Raji (cell line): ENCODE results near the gene L2HGDH.
A peak's percentile ranks its signal among the peaks of the same experiment; 100 is the strongest.

Experiments
- POLR2A ChIP-seq: IDR thresholded peaks from 2 replicates; pipeline ENCODE4 v1.6.1; 2011; ENCODE audit warnings: low read depth, low read length, control low read depth; ENCODE audit not compliant: insufficient read depth

Gene L2HGDH

GRCh38 chr14:50319721-50320120 lies 7.7 kb upstream of the L2HGDH start:
- TF ChIP-seq POLR2A = no peak; the same call in 1 of the 2 replicates

DNA sequence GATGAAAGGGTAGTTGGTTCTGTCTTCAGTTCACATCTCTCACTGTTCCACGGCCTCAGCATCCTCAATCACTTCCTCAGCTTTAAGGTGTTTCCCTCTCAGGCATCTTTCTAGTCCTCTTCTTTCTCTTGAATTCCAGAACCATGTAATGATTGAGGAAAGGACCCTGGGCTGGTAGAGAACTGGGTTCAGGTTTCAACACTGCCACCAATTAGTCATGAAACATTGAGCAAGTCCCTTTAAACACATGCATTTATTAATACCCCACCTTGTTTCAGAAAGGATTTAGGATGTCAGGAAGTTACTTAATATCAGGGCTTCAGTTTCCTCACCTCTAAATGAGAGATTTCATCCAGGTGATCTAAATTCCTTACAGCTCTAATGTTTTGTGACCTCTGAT lies 7.3 kb upstream of the L2HGDH start:
- no peak for TF ChIP-seq POLR2A

DNA sequence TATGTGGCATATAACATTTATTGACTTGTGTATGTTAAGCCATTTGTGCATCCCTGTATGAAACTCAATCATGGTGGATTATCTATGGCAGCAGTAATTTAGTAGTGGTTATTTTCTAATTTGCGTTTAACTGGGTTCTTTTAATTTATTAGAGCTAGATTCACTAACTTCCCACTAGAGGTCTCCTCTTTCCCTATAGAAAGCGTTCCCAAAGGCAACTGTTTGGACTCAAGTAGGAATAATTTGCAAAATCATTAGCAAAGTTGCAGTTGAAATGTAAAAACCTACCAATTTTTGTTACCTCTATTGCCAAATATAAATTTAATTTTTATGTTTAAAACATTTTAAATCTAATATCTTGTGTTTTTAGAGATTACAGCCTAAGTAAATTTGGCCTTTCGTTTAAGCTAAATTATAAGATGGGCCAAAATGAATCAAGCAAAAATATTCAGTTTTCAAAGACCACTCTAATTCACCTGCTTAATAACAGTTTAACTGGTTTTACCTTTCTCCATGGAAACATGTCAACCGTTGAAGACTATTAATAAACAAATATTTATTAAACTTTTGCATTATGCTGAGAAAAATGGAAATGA lies 6.1 kb upstream of the L2HGDH start:
- TF ChIP-seq POLR2A = no peak

DNA sequence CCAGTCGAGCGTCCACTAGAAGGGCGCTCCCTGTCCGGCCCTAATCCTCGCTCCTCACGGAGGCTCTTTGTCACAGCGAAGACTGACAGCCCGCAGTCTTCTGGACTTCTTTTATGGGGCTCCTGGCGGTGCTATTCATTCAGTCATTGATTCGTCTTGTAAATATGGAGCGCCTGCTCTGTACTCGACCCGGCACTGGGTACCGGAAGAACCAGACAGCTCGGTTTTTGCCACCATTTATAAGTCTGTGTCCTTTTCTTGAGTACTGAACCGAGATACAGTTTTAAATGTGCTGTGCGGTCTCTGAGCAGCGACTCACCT lies 665 bp upstream of the L2HGDH start:
- TF ChIP-seq POLR2A = peak; percentile 70; the same call in 1 of the 2 replicates

DNA sequence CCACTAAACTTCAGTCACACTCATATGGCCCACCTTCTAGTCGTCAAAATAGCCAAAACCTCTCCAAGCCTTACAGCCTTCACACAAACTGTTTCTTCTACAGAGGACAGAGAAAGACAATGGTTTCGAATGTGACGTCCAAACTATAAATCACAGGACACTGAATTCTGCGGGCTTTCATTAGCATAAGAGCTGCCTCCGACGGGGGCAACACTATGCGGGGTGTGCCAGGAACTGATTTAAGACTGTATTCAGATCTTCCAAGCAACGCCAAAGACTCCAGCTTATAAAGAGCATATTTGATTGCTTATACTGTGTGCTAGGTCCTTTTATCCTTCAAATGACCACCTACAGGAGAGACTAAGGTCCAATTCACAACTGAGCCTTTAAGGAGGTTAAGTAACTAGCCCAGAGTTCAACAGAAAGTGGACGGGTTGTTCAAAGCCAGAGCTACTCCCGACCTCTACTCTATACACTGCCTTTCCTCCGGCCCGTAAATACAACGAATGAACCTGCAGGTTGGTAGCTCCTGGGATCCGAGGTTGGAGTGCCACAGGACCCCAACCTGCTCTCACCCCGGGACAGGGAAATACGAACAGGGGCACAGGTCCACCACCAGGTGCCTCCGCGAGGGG lies 575 bp downstream of the L2HGDH start:
- TF ChIP-seq POLR2A = no peak

DNA sequence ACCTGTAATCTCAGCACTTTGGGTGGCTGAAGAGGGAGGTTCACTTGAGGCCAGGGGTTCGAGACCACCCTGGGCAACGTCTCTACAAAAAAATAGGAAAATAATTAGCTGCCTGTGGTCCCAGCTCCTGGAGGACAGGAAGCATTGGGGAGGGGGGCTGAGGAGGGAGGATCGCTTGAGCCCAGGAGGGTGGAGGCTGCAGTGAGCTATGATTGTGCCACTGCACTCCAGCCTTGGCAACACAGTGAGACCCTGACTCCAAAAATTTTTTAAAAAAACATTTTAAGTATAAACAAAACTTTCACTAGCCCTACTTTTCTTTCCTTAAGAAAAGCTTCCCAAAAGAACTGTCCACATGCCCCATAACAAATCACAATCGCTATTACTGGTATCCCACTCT lies 1.6 kb downstream of the L2HGDH start:
- TF ChIP-seq POLR2A = no peak

- no peak for TF ChIP-seq POLR2A
These were observed 3.6 kb downstream of the L2HGDH start for GRCh38 chr14:50308363-50308915.

GRCh38 chr14:50303744-50304471 lies 8.1 kb downstream of the L2HGDH start:
- no peak for TF ChIP-seq POLR2A

DNA sequence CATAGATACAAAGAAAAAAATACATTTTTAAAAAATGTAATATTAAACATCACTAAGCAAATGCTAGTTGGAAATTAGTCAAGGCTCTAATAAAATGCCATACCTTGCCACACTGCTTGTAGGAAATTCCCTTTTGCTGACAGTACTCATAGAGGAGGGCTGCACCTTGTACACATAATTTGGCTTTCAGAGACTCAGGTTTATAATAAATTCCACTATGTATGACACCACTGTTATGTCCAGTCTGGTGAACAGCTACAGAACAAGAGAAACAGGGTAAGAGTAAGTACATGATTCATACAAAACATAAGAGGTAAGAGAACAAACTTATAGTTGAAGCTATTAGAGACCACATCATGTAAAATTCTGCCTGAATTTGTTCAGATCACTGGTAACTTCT lies 10.1 kb downstream of the L2HGDH start:
- TF ChIP-seq POLR2A = no peak

DNA sequence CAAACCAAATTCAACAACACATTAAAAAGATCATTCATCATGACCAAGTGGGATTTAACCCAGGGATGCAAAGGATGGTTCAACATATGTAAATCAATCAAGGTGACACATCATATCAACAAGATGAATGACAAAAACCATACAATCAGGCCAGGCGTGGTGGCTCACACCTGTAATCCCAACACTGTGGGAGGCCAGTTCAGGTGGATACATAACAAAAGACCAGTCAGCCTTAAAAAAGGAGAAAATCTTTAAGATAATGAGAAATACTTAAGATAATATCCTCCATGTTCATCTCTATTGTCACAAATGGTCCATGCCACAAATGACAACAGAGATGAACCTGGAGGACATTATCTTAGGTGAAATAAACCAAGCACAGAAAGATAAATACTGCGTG lies 12.4 kb downstream of the L2HGDH start:
- TF ChIP-seq POLR2A = no peak

DNA sequence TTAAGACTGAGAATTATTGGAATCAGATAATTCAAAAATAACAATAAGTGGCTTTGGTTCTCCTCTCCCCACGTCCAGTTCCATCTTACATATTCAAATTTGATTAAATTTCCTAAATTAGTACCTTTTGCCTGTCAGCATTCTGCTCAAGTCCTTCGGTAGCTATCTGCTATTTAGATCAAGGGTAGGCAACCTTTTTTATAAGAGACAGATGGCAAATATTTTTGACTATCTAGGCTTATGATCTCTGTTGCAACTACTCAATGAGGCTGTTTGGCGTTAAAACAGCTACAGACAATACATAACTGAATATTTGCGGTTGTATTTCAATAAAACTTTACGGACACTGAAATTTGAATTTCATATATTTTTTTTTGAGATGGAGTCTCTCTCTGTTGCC lies 21.7 kb downstream of the L2HGDH start:
- no peak for TF ChIP-seq POLR2A

GRCh38 chr14:50288146-50288545 lies 23.9 kb downstream of the L2HGDH start:
- no peak for TF ChIP-seq POLR2A

DNA sequence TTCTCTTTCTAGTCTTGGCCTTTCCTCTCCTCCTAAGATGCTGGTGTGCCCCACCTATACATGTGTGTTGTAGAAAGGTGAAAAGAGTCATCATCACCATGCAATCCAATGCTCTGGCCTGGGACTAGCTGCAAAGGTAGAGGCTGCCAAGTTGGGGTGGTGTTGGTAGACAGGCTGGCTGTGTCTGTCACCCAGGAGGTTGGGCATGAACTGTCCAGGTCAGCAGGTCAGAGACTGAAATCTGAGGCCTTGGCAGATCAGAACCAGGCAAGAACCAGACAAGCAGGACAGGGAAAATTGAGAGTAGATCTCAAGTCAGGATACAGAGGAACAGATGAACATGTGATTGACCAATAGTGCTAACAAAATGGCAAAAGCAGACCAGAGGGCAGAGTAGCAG lies 26.2 kb downstream of the L2HGDH start:
- TF ChIP-seq POLR2A = no peak

DNA sequence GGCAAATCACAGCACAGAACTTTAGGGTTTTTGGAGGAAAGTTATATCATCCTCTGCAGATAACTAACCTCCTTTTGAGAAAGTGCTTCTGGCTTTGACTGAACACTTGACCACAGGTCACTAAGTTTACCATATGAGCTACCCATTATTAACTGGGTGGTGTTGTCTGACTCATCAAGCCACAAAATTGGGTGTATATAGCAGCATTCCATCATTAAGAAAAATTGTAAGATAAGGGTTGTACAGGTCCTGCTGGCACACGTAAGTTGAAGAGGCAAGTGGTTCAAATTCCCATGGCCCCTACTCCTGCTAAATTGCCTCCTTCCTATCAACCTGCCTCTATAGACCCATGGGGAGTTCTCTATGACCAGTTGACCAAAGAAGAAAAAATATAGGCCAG lies 39.5 kb downstream of the L2HGDH start:
- TF ChIP-seq POLR2A = no peak

DNA sequence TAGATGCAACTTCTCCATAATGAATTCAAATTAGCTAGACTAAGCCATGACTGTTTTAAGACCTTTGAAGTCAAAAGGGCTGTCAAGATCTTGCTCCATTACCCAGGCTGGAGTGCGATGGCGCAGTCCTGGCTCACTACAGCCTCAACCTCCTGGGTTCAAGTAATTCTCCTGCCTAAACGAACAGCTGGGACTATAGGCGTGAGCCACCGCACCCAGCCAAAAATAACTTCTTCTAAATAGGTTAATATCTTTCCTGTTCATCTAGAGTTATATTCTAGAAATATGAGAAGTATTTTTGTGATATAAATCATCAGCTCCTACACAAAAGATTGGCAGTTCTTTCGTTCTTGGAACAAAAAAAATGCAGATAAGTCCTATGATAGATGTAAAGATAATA lies 41.1 kb downstream of the L2HGDH start:
- TF ChIP-seq POLR2A = no peak

GRCh38 chr14:50265029-50265428 lies 47.0 kb downstream of the L2HGDH start:
- TF ChIP-seq POLR2A = no peak
